ENCODE data around the gene LRRC74A. TPM values are rescaled to one million over a fixed set of nuclear protein-coding genes. Genes with fewer than 3 reads are reported as not detected.

The LRRC74A gene
- total and polyA plus RNA-seq, 2 donors from 2014 or later, result not detected

- peaks cover 2 to 8% (median 8%) of the 10 kb centered on the region in 3 donors for H3K4me1 ChIP-seq (ENCODE audit: control insufficient read depth in 2 of 3, insufficient read depth in 2 of 3, low read depth in 1 of 3, low read length in 3 of 3)
- no peak overlapping the region for H3K9ac ChIP-seq (ENCODE audit: low read length in 3 of 3)
- intact Hi-C loops (cut with DNase I), result no loop called here
- DNase-seq (no peak), FAIRE-seq (no peak)
- no peaks in the 10 kb centered on the region for H3K27me3 ChIP-seq (ENCODE audit: control insufficient read depth, insufficient read depth, low read length)
- H3K36me3 ChIP-seq (ENCODE audit: control insufficient read depth in 2 of 3, insufficient read depth in 3 of 3, low read length in 3 of 3), result peaks cover 3 to 38% (median 17%) of the 10 kb centered on the region in 3 donors
- H3K4me3 ChIP-seq (ENCODE audit: low read length in 3 of 3), result no peak overlapping the region
- no peaks in the 10 kb centered on the region for H3K9me3 ChIP-seq (ENCODE audit: control insufficient read depth in 2 of 3, insufficient read depth in 1 of 3, low read length in 3 of 3)
- no peak for TF ChIP-seq CTCF (IDR thresholded peaks at IDR 0.05; ENCODE audit: borderline replicate concordance, extremely low read depth, insufficient read depth)
- no peak overlapping the region for H3K27ac ChIP-seq (ENCODE audit: low read depth in 2 of 2, low read length in 2 of 2)
Observed at GRCh38 chr14:76808990-76809389, 17.2 kb upstream of the LRRC74A start.

- no peak for TF ChIP-seq CTCF (IDR thresholded peaks at IDR 0.05; ENCODE audit: borderline replicate concordance, extremely low read depth, insufficient read depth)
- FAIRE-seq, result no peak
- Histone ChIP-seq H3K27ac (ENCODE audit: low read depth in 2 of 2, low read length in 2 of 2) (no peak overlapping the region), H3K9ac (ENCODE audit: low read length in 3 of 3) (peak overlapping the region in 1 of 3 donors; percentile 18), H3K36me3 (ENCODE audit: control insufficient read depth in 2 of 3, insufficient read depth in 3 of 3, low read length in 3 of 3) (peaks cover 0 to 34% (median 7%) of the 10 kb centered on the region in 3 donors), H3K4me3 (ENCODE audit: low read length in 3 of 3) (peak overlapping the region in 1 of 3 donors; percentile 19), H3K9me3 (ENCODE audit: control insufficient read depth in 2 of 3, insufficient read depth in 1 of 3, low read length in 3 of 3) (no peaks in the 10 kb centered on the region), H3K27me3 (ENCODE audit: control insufficient read depth, insufficient read depth, low read length) (no peaks in the 10 kb centered on the region), H3K4me1 (ENCODE audit: control insufficient read depth in 2 of 3, insufficient read depth in 2 of 3, low read depth in 1 of 3, low read length in 3 of 3) (peaks cover 2 to 8% (median 8%) of the 10 kb centered on the region in 3 donors)
- no peak for DNase-seq
- intact Hi-C loops (cut with DNase I), result no loop called here
Observed at GRCh38 chr14:76810525-76810924, 15.7 kb upstream of the LRRC74A start.

GRCh38 chr14:76810953-76811400, 15.2 kb upstream of the LRRC74A start:
- FAIRE-seq (no peak), DNase-seq (peak in 1 of 5 donors; percentile 39)
- Histone ChIP-seq H3K4me3 (ENCODE audit: low read length in 3 of 3) (peak overlapping the region; percentile 19 to 31 (median 23)), H3K27me3 (ENCODE audit: control insufficient read depth, insufficient read depth, low read length) (no peaks in the 10 kb centered on the region), H3K36me3 (ENCODE audit: control insufficient read depth in 2 of 3, insufficient read depth in 3 of 3, low read length in 3 of 3) (peaks cover 0 to 29% (median 6%) of the 10 kb centered on the region in 3 donors), H3K9ac (ENCODE audit: low read length in 3 of 3) (peak overlapping the region in 2 of 3 donors; percentile 11 to 13), H3K27ac (ENCODE audit: low read depth in 2 of 2, low read length in 2 of 2) (no peak overlapping the region), H3K4me1 (ENCODE audit: control insufficient read depth in 2 of 3, insufficient read depth in 2 of 3, low read depth in 1 of 3, low read length in 3 of 3) (peaks cover 2 to 8% (median 8%) of the 10 kb centered on the region in 3 donors), H3K9me3 (ENCODE audit: control insufficient read depth in 2 of 3, insufficient read depth in 1 of 3, low read length in 3 of 3) (no peaks in the 10 kb centered on the region)
- intact Hi-C loops (cut with DNase I), result no loop called here
- TF ChIP-seq CTCF (IDR thresholded peaks at IDR 0.05; ENCODE audit: borderline replicate concordance, extremely low read depth, insufficient read depth), result peak; percentile 32

- Histone ChIP-seq H3K9ac (ENCODE audit: low read length in 3 of 3) (peak overlapping the region; percentile 24 to 86 (median 41)), H3K9me3 (ENCODE audit: control insufficient read depth in 2 of 3, insufficient read depth in 1 of 3, low read length in 3 of 3) (no peaks in the 10 kb centered on the region), H3K27me3 (ENCODE audit: control insufficient read depth, insufficient read depth, low read length) (no peaks in the 10 kb centered on the region), H3K4me1 (ENCODE audit: control insufficient read depth in 2 of 3, insufficient read depth in 2 of 3, low read depth in 1 of 3, low read length in 3 of 3) (peaks cover 2 to 8% (median 8%) of the 10 kb centered on the region in 3 donors), H3K27ac (ENCODE audit: low read depth in 2 of 2, low read length in 2 of 2) (no peak overlapping the region), H3K4me3 (ENCODE audit: low read length in 3 of 3) (peak overlapping the region; percentile 61 to 88 (median 68)), H3K36me3 (ENCODE audit: control insufficient read depth in 2 of 3, insufficient read depth in 3 of 3, low read length in 3 of 3) (peaks cover 0 to 23% (median 6%) of the 10 kb centered on the region in 3 donors)
- TF ChIP-seq CTCF (IDR thresholded peaks at IDR 0.05; ENCODE audit: borderline replicate concordance, extremely low read depth, insufficient read depth), result no peak
- FAIRE-seq (no peak), DNase-seq (no peak)
- intact Hi-C loops (cut with DNase I), result no loop called here
Observed at GRCh38 chr14:76811561-76811960, 14.6 kb upstream of the LRRC74A start.

All from kidney (tissue), 14 donors.